ENCODE results near the gene CUL9.
"Not testable (repeated sequence)": the region's sequence is repeated elsewhere in the genome, so short reads cannot be mapped to it uniquely, and the experiment has no call there.

Gene CUL9

DNA sequence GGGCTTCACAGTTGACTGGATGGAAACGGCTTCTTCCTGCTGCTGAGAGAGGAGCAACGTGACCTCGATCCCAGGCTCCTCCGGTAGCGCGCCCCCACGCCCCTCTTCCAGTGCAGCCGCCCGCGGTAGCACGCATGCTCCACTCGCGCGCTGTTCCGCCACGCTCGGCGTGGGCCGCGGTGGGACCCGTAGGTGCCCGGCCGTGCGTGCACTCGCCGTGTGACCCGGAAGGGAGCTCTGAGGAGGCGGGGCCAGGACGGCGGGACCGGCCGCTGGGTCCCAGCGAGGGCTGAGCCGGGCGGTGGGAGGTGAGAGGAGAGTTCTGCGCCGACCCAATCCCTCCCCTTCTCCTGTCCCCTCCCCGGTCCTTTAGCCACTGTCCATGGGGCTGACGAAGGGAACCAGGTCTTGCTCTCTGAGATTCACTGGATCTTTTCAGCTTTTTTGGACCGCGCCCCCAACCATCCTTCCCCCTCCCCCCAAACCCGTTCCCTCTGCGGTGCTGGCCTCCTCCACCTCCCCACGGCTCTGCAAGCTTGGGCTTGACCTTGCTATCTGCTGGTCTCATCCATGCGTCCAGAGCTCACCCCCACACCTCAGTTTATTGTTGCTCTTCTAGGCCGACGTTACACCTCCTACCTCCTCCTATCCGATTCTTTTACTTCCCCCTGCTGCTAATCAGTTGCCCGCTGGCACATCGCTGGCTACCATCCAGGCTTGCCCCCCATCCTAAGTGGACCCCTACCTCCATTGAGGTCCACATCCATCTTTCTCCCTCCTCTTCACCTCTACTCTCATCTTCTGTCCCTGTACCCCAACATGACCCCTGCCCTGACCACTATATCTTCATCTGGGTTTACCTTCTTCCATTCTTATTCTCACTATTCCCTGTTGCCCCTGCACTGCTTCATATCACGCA is at the start of gene CUL9:
Gene CUL9, plus strand, starts transcription at position 255 of the 919 bp plus-strand sequence. CDS start 2,115 bp downstream, outside the sequence.
- peak; percentile 74 for DNase-seq

DNA sequence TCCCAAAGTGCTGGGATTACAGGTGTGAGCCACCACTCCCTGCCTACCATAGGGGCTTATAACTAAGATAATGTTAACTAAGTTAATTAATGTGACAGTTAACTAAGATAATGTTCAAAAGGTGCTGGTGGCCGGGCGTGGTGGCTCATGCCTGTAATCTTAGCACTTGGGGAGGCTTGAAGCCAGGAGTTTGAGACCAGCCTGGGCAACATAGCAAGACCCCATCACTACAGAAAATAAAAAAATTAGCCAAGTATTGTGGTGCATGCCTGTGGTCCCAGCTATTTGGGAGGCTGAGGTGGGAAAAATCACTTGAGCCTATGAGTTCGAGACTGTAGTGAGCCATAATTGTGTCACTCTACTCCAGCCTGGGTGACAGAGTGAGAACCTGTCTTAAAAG is 43.7 kb upstream of the CUL9 start:
- DNase-seq: no peak

DNA sequence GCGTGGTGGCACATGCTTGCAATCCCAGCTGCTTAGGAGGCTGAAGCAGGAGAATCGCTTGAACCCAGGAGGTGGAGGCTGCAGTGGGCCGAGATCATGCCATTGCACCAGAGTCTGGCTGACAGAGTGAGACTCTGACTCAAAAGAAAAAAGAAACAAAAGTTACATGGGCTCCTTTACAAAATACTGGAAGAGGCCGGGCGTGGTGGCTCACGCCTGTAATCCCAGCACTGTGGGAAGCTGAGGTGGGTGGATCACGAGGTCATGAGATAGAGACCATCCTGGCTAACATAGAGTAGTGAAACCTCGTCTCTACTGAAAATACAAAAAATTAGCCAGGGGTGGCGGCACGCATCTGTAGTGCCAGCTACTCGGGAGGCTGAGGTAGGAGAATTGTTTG is 42.0 kb upstream of the CUL9 start:
- not testable (repeated sequence) for DNase-seq

DNA sequence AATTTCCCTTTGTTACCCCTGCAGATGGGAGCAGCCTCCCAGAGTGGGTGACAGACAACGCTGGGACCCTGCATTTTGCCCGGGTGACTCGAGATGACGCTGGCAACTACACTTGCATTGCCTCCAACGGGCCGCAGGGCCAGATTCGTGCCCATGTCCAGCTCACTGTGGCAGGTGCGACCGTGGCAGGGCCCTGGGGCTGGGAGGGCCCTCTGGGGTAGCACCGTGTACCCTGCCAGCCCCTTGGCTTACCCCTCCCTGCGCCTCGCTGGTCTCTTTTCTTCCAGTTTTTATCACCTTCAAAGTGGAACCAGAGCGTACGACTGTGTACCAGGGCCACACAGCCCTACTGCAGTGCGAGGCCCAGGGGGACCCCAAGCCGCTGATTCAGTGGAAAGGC is 40.4 kb upstream of the CUL9 start:
- no peak for DNase-seq

DNA sequence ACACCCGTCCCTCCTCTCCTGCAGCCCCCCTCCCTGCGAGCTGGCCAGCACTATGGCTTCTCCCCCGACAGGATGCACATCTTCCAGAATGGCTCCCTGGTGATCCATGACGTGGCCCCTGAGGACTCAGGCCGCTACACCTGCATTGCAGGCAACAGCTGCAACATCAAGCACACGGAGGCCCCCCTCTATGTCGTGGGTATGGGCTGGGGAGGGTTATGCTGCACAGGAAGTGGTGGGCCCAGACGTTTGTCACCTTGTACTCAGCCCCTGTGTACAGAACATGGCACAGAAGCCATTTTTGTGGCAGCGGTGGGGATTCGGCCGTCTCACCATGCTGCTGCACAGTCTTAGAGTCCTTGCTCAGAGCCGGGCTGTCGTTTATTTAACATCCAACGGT is 39.9 kb upstream of the CUL9 start:
- DNase-seq: no peak

DNA sequence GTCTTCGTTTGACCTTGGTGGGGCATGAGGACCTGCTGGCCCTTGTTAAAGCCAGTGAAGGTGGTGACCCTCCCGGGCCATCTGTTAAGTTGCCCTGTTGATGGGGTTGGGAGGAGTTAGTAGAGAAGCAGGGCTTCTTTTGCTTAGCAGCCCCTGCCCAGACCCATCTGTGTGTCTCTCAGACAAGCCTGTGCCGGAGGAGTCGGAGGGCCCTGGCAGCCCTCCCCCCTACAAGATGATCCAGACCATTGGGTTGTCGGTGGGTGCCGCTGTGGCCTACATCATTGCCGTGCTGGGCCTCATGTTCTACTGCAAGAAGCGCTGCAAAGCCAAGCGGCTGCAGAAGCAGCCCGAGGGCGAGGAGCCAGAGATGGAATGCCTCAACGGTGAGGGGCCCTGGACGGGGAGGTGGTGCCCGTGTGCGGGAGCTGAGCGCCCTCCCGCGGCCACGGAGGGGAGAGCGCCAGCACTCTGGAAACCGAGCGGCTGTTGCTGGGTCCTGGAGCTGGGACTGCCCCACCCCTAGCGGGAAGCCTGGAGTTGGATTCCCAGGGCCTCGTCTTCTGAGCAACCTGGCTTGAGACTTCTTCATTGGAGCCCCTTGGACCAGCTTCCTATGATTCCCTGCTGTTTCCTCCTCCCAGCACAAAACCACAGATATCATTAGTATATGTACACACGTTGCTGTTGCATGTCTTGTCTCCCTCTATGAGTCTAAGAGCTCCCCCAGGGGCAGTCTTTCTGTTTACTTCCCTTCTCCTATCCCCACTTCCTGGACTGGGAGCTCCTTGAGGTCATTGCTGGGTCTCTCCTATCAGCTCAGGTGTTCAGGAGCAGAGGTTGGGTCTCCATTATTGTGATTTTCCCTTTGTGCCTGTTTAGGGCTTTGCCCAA is 38.5 kb upstream of the CUL9 start:
- DNase-seq: peak; percentile 67

DNA sequence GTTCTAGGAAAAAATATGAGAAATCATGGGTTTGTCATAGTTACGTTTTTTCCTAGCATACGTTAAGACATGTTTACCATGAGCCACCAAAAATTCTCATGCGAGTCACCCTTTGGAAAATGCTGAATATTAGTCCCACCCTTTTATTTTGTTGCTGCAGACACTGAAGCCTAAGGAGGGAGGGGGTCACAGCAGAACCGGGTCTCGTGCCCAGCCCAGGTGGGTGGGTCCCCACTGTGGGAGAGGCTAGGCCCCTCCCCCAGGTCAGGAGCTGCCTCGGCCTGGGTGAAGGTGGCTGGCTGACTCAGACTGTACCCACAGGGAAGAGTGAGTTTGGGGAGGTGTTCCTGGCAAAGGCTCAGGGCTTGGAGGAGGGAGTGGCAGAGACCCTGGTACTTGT is 37.1 kb upstream of the CUL9 start:
- no peak for DNase-seq

DNA sequence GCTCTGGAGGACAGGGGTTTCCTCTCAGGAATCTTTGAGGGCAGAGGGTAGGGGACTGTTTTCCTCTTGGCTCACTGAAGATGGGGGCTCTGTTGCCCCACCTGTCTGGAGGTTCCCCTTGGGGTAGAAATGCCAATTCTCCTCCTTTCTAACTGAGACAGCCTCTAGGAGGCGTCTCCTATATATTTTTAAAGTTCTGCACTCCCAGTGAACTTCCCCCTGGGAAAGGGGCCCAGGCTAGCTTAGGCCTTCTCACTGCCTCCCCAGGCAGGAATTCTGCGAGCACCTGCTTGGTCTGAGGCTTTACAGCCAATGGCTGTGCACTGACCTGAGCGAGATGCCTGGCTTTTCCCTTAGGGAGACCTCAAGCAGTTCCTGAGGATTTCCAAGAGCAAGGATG is 35.7 kb upstream of the CUL9 start:
- no peak for DNase-seq

DNA sequence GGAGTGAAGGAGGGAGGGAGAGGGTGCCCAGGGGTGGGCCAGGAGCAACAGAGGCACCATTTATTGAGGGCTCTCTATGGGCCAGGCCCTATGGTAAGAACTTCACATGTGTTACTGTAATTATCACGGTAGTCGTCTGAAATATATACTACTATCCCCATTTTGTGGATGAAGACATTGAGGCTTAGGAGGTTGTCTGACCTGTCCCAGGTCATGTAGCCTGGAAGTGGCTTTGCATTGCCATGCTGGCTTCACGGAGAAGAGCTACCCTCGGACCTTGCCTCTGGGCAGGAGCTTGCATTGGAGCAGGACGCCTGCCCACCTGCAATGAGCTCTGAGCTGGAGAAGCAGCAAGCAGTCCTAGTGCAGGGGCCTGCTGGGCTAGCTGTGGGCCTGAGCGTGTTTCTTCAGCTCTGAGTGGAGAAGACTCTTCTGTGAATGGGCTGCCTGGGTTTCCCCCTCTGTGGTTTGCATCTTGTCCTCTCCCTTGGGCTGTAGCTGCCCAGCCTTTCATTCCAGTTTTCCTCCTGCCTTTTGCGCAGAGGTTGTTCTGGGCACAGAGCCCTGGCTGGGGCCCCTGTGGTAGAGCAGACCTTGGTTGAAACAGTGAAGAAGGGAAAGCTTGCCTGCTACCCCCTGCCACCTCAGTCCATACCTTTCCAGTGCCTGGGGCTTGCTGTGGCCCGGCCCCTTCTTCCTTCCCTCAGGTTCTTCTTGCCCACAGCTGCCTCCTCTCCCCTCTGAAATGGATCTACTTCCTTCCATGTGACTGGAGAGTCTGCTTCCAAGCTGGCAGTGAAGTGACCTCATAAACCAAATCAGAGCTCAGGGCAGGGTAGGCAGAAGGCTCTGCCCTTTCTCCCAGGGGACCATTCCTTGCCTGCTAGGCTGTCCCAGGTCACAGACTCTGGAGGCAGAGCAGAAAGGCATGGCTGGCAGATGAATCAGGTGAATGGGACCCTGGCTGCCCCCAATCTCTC is 35.0 kb upstream of the CUL9 start:
- DNase-seq: no peak

DNA sequence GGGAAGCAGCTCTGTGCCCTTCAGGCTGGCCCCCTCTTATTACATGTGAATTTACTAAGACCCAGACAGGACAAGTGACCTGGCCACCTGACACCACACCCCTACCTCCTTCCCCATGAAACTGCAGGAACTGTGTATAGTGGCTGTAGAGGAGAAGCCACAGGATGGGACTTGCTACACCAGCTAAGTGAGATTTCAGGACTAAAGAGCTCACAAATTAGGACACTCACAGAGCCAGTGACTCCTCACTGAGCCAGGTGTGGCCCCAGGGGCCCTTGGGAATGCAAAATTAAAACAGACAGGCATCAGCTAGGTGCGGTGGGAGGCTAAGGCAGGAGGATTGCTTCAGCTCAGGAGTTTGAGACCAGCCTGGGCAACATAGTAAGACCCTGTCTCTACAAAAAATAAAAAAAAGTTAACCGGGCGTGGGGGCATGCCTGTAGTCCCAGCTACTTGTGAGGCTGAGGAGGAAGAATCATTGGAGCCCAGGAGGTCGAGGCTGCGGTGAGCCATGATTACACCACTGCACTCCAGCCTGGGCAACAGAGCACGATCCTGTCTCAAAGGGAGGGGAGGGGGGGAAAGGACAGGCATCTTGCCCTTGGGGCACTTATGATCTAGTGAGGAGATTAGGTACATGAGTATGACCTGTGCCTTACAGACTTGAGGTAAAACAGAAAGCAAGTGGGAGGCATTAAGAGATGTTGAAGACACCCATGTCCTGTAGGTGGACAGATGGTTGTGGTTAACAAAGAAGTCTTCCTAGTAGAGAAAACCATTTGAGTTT is 34.1 kb upstream of the CUL9 start:
- DNase-seq: no peak

DNA sequence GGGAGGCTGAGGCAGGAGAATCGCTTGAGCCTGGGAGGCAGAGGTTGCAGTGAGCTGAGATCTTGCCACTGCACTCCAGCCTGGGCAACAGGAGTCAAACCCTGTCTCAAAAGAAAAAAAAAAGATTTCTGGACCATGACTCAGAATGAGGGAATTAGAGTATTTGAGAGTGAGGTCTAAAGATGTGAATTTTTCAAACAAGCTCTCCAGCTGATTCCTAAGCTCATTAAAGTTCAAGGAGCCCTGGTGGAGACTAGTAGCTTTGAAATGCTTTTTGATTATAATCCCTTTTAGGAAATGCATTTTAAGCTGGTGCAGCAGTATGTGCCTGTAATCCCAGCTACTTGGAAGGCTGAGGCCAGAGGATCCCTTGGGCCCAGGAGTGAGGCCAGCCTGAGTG is 32.7 kb upstream of the CUL9 start:
- DNase-seq: no peak

DNA sequence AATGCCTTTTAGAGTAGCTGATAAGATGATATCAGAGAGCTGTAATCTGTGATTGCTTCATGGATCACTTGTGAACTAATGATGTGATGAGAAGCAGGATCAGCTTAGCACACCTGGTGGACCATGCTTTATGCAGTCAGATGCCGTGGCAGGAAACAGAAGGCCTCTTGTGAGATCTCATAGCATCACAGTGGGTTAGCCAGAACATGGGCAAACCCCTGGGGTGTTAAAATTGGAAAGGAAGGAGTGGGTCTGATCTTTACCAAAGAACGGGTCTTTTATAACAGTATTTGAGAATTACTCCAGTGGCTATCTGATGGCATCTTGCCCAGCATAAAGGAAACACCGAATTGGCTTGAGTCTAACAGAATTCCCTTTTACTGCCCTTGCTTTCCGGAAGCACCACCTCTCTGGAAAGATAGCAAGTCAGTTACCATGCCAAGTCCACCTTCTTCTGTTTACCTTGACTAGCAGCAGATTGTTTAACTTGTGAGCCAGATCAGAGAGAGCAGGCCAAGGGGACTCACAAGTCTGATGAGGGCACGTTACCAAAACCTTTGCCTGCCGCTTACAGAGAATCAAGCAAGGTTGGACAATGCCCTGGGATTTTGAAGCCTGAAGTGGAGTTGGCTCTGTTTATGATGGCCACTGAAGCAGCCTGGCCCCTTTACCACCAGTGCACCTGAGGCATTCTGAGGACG is 31.8 kb upstream of the CUL9 start:
- DNase-seq: no peak

DNA sequence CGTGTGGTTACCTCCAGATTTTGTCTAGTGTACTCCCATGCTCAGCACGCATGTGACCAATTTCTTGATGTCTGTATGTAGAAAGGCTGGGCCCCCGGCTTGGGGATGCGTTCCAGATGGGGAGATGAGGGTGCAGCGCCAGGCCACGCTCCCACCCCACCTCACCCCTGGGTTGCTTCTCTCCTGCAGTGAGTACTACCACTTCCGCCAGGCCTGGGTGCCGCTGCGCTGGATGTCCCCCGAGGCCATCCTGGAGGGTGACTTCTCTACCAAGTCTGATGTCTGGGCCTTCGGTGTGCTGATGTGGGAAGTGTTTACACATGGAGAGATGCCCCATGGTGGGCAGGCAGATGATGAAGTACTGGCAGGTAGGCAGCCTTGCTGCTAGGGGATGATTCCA is 22.4 kb upstream of the CUL9 start:
- DNase-seq: no peak

DNA sequence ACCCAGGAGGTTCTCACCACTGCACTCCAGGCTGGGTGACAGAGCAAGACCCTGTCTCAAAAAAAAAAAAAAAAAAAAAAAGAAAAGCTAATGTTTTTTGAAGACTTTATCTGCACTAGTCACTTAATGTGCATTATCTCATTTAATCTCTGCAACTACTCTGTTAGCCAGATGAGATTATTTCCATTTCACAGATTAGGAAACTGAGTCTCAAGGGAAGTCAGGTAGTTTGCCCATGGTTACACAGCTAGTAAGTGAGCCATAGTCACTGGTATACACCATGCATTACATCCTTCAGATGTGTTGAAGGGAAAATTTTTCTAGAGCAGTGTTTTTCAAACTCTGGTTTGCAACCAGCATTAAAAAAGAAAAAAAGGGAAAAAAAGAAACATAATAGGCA is 18.1 kb upstream of the CUL9 start:
- DNase-seq: no peak

DNA sequence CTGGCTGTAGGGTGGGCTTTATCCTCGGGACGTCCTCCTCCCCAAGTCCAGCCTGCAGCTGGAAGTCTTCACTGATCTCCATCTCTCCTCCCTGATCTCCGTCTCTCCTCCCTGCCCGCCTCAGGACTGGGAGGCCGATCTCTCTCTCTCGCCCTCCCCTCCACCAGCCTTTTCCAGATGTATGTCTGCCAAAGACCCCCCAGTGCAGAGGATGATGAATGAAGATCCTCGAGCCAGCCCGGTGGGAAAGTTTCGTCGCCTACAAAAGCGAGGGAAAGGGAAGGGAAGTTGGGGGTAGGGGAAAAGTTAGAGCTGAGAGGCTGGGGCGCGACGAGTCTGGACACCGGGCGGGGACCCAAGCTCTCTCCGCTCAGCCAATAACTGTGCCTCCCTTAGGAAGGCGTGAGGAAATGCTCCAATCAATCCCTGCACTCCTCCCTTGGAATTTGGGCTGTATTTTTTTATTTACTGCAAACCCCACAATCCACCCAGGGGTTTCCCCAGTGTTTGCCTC is 11.5 kb upstream of the CUL9 start:
- no peak for DNase-seq

DNA sequence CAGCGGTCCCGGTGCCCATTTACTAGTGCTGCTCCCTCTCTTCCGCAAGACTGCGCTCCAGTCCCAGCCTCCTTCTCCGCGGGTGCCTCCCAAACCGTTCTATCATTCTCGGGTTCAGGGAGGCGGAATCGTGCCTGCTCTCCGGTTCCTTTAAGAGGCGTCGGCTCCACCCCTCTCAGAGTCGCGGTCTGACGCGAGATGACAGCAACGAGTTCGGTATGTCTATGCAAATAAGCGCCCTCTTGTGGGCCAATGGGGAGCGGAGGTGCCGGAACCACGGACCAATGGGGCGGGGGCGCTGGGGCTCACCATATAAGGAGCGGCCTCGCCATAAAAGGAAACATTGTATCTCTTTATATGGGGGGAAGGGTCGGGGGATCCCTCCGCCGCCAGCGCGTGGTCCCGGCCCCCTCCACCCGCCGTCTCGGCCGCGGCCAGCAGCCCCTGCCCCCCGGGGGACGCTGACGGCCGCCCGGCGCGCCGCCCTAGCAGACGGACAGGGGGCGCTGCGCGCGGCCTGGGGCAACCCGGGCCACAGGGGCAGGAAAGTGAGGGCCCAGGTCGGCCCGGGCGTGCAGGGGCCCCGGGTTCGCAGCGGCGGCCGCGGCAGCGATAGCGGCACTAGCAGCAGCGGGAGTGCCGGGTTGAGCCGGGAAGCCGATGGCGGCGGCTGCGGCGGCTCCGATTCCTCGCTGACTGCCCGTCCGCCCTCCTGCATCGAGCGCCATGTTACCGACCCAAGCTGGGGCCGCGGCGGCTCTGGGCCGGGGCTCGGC is 10.9 kb upstream of the CUL9 start, which contains the start of gene SRF:
Gene SRF, plus strand, starts transcription at position 339 of the 776 bp plus-strand sequence. Its CDS starts 388 bp downstream, at position 727.
- peak; percentile 99 for DNase-seq

DNA sequence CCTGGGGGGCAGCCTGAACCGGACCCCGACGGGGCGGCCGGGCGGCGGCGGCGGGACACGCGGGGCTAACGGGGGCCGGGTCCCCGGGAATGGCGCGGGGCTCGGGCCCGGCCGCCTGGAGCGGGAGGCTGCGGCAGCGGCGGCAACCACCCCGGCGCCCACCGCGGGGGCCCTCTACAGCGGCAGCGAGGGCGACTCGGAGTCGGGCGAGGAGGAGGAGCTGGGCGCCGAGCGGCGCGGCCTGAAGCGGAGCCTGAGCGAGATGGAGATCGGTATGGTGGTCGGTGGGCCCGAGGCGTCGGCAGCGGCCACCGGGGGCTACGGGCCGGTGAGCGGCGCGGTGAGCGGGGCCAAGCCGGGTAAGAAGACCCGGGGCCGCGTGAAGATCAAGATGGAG is 10.3 kb upstream of the CUL9 start:
- DNase-seq: peak; percentile 28

DNA sequence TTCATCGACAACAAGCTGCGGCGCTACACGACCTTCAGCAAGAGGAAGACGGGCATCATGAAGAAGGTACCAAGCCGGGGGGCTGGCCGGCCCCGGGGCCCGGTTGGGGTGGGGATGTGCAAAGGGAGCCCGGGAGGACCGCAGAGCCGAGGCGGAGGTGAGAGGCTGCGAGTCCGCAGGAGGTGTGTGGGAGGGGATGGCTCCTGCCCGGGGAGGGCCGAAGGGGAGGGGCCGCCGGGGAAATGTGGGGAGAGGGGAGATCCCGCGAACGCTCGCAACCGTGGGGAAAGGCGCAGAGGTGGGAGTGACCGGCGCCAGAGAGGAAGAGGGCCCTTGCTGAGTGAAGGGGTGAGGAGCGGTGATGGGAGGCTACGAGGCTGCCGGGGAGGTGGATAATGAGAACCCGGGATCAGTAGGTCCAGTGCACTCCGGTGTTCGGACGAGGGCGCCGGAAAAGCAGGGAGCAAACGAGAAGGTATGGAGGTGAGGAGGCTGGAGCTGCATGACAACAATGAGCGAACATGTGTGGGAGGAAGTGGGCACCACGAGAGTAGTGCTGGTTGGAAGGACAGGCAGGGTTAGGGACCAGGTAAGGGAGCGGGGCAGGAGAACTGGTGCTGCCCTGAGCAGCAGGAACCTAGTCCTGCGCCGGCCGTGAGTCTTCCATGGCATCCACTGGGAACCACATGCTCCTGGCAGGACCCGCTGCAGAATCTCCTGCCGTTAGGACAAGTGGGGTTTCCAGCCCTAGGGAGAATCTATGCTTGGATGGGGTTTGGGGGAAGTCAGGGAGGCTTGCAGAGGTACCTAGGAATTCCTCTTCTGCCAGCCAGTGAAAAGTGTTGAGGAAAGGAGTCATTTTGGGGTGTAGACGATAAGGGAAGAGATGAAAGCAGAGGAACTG is 9.6 kb upstream of the CUL9 start:
- peak; percentile 39 for DNase-seq

Measured in activated gamma-delta T cell treated with Interleukin-2 at 50 U/mL for 16 hours (primary cell).